ENCODE results near the gene PTPRN2. TPM values are rescaled to one million over a fixed set of nuclear protein-coding genes. Genes with fewer than 3 reads are reported as not detected.

PTPRN2 gene
- total and polyA plus RNA-seq, 7 donors, result 0.47 to 0.82 (median 0.51) TPM

DNA sequence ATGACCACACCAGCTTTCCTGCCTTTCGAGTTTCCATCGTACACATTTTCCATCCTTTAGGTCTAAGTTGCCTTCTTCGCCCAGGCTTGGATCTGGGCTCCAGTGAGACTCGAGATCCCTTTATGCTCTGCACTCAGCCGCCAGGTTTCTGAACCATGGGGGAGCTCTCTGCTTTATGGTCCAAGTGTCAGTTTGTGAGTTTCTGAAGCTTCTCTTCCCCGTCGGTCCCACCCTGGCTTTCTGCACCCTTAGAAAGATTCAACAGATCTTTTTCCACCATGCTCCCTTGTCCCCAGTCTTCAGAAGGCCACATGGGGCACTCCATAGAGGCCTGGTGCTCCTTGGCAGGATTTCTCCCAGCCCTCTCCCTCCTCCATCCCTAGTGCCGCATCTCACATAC, 402.0 kb downstream of the PTPRN2 start:
- H3K4me3 ChIP-seq, result no peak overlapping the region
- TF ChIP-seq, protein P1, sequence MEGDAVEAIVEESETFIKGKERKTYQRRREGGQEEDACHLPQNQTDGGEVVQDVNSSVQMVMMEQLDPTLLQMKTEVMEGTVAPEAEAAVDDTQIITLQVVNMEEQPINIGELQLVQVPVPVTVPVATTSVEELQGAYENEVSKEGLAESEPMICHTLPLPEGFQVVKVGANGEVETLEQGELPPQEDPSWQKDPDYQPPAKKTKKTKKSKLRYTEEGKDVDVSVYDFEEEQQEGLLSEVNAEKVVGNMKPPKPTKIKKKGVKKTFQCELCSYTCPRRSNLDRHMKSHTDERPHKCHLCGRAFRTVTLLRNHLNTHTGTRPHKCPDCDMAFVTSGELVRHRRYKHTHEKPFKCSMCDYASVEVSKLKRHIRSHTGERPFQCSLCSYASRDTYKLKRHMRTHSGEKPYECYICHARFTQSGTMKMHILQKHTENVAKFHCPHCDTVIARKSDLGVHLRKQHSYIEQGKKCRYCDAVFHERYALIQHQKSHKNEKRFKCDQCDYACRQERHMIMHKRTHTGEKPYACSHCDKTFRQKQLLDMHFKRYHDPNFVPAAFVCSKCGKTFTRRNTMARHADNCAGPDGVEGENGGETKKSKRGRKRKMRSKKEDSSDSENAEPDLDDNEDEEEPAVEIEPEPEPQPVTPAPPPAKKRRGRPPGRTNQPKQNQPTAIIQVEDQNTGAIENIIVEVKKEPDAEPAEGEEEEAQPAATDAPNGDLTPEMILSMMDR (IDR thresholded peaks at IDR 0.05), result no peak
- ATAC-seq (no peak), DNase-seq (no peak)
- intact Hi-C loops (cut with DNase I), result no loop called here
- no peaks in the 10 kb centered on the region for H3K9me3 ChIP-seq
- no peaks in the 10 kb centered on the region for H3K4me1 ChIP-seq
- no peaks in the 10 kb centered on the region for H3K36me3 ChIP-seq (ENCODE audit: insufficient read depth in 1 of 2, low read depth in 1 of 2)
- no peaks in the 10 kb centered on the region for H3K27me3 ChIP-seq (ENCODE audit: insufficient read depth in 3 of 3, low read length in 2 of 3)
- H3K27ac ChIP-seq, result no peak overlapping the region
- 85 to 91% (median 87%) methylated on average over 8 of the region's 8 CpGs for WGBS, 3 donors

DNA sequence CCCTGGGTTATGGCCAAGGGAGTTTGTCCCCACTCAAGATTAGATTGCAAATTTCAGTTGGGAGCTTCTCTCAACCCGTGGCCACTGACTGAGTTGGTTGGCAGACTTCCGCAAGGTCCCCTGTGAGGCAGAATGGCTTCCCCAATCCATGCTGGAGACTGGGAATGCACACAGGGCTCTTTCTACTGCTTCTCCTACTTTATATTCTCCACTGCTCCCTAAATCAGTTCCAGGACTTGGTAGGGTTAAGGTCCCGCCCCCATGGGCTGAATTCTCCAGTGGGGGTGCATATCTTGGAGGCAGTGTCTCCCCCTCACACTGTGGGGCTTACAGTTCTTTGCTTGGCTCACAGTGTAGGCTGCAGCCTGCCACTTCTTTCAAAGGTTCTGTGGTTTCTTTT, 404.2 kb downstream of the PTPRN2 start:
- Histone ChIP-seq H3K4me3 (no peak overlapping the region), H3K36me3 (ENCODE audit: insufficient read depth in 1 of 2, low read depth in 1 of 2) (no peaks in the 10 kb centered on the region), H3K9me3 (no peaks in the 10 kb centered on the region), H3K27me3 (ENCODE audit: insufficient read depth in 3 of 3, low read length in 2 of 3) (no peaks in the 10 kb centered on the region), H3K27ac (no peak overlapping the region), H3K4me1 (no peaks in the 10 kb centered on the region)
- 65 to 76% (median 66%) methylated on average over 3 of the region's 3 CpGs for WGBS, 3 donors
- TF ChIP-seq, protein P1 (IDR thresholded peaks at IDR 0.05), result no peak
- DNase-seq (no peak), ATAC-seq (no peak)
- intact Hi-C loops (cut with DNase I), result no loop called here

DNA sequence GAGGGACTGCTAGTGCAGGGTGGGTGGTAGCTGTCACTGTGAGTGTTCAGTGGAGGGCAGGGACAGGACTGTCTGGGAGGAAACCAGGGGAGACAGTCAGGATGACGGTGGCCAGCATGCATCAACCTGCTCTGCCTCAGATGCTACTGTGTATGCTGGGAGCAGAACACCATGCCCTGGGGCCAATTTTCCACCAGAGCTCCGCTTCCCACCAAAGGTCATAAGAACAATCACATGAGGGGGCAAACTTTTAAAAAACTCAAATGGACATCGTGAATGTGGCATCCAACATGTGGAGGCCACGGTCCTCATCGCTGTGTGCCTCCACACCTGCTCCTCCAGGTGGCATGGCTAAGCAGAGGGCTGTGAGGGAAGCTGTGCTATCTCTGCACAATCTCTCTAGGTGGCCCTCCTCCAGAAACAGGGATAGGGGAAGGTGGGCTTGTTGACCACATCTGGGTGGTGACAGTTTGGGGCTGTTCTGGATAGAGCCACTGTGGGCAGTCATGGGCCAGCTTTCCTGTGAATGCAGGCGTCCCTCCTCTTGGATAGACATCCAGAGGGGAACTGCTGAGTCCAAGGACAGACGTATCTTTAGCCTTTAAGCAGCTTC, 411.0 kb downstream of the PTPRN2 start:
- 70 to 83% (median 77%) methylated on average over 7 of the region's 7 CpGs for WGBS, 3 donors
- H3K27ac ChIP-seq, result no peak overlapping the region
- H3K9me3 ChIP-seq, result peaks cover 5% of the 10 kb centered on the region
- intact Hi-C loops (cut with DNase I), result no loop called here
- ATAC-seq (no peak), DNase-seq (no peak)
- no peaks in the 10 kb centered on the region for H3K27me3 ChIP-seq (ENCODE audit: insufficient read depth in 3 of 3, low read length in 2 of 3)
- no peak overlapping the region for H3K4me3 ChIP-seq
- TF ChIP-seq, protein P1 (IDR thresholded peaks at IDR 0.05), result no peak
- H3K4me1 ChIP-seq, result no peaks in the 10 kb centered on the region
- H3K36me3 ChIP-seq (ENCODE audit: insufficient read depth in 1 of 2, low read depth in 1 of 2), result no peaks in the 10 kb centered on the region

DNA sequence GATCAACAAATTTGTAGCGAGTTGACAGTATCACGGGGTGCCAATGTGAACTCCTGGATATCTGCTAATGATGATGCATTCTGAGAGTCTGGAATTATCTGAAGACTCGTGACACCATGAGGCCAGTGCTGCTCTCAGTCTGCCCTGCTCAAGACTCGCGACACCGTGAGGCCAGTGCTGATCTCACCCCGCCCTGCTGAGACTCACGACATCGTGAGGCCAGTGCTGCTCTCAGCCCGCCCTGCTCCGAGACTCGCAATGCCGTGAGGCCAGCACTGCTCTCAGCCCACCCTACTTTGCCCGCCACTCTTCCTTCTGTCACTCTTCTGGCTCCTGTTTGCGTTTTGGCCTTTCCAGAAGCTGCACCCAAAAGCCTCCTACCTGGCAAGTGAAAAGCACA, 411.8 kb downstream of the PTPRN2 start:
- Histone ChIP-seq H3K27ac (no peak overlapping the region), H3K36me3 (ENCODE audit: insufficient read depth in 1 of 2, low read depth in 1 of 2) (no peaks in the 10 kb centered on the region), H3K9me3 (peaks cover 5% of the 10 kb centered on the region), H3K4me1 (no peaks in the 10 kb centered on the region), H3K27me3 (ENCODE audit: insufficient read depth in 3 of 3, low read length in 2 of 3) (no peaks in the 10 kb centered on the region), H3K4me3 (no peak overlapping the region)
- ATAC-seq (no peak), DNase-seq (no peak)
- TF ChIP-seq, protein P1 (IDR thresholded peaks at IDR 0.05), result no peak
- intact Hi-C loops (cut with DNase I), result no loop called here
- 81 to 86% (median 85%) methylated on average over 12 to 15 of the region's 15 CpGs for WGBS, 3 donors

DNA sequence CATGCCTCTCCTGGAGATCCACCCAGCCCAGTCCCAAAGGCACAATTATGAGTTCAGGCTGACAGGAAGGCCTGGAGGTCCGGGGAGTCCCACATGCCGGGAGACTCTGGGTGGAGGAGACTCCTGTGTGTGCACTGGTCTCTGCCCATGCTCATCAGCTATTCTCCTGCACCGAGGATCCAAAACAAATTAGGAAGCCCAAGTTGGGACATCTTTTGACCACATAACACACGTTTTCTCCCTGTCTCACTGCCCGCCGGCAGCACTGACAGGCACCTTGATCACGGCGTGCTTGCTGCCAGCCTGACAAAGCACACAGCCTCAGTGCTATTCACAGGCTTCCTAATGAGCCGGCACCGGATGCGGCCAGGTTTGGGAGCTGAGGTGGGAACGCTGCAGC, 412.7 kb downstream of the PTPRN2 start:
- Histone ChIP-seq H3K4me3 (no peak overlapping the region), H3K36me3 (ENCODE audit: insufficient read depth in 1 of 2, low read depth in 1 of 2) (no peaks in the 10 kb centered on the region), H3K27ac (no peak overlapping the region), H3K4me1 (no peaks in the 10 kb centered on the region), H3K27me3 (ENCODE audit: insufficient read depth in 3 of 3, low read length in 2 of 3) (no peaks in the 10 kb centered on the region), H3K9me3 (peaks cover 5% of the 10 kb centered on the region)
- no peak for ATAC-seq
- 88 to 92% (median 90%) methylated on average over 12 of the region's 12 CpGs for WGBS, 3 donors
- TF ChIP-seq, protein P1 (IDR thresholded peaks at IDR 0.05), result no peak
- no peak for DNase-seq
- intact Hi-C loops (cut with DNase I), result no loop called here

Measured in psoas muscle (tissue), 8 donors.